ENCODE data around the gene WWOX.
"Not testable (repeated sequence)": the region's sequence is repeated elsewhere in the genome, so short reads cannot be mapped to it uniquely, and the experiment has no call there.

WWOX gene

DNA sequence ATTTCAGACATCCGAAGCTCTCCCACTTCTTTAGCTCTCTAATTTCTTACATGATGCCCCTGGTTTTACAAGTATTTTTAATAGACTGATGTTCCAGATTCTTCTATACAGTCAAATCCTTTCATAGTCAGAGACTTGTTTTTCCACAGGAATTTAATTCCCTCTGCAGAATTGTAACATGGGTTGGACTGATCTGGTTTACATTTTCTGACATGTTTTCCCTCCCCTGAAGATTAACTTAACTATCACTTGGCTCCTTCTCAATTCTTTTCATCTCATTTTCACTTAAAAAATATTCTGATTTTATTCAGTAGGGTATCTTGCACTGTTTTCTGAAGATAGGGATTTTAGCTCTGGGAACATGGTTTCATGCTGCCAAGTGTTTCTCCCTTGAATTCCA, 1148.9 kb downstream of the WWOX start:
- no peak overlapping the region for H3K4me3 ChIP-seq (ENCODE audit: low read length)
- DNase-seq (ENCODE audit: low read depth), result no peak
- TF ChIP-seq, protein P1, sequence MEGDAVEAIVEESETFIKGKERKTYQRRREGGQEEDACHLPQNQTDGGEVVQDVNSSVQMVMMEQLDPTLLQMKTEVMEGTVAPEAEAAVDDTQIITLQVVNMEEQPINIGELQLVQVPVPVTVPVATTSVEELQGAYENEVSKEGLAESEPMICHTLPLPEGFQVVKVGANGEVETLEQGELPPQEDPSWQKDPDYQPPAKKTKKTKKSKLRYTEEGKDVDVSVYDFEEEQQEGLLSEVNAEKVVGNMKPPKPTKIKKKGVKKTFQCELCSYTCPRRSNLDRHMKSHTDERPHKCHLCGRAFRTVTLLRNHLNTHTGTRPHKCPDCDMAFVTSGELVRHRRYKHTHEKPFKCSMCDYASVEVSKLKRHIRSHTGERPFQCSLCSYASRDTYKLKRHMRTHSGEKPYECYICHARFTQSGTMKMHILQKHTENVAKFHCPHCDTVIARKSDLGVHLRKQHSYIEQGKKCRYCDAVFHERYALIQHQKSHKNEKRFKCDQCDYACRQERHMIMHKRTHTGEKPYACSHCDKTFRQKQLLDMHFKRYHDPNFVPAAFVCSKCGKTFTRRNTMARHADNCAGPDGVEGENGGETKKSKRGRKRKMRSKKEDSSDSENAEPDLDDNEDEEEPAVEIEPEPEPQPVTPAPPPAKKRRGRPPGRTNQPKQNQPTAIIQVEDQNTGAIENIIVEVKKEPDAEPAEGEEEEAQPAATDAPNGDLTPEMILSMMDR (IDR thresholded peaks at IDR 0.05; ENCODE audit: insufficient read depth, low read depth, low read length, missing control alignments), result no peak

DNA sequence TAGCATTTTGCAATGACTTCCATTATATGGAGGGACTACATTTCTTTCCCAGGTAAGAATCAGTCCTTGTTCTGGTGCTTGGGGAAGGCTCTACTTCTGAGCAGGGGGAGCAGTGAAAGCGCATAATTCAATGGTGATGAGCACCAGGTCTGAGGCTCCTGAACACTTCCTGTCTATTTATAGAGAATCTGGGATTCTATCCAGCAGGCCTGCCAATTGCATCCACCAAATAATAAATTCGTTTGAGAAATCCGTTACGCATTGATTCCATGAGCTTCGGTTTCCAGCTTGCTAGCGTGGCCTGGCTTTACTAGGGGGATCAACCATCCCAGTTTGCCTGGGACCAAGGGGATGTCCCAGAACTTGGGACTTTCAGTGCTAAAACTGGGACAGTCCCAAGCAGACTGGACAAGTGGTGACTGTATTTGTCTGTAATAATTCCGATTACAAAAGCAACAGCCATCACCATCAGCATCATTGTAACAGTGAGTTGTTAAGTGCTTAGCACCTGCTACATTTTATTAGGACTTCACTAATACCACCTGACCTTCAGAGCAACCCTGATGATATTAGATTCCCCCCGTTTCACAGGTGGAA, 1151.1 kb downstream of the WWOX start:
- no peak for DNase-seq (ENCODE audit: low read depth)
- H3K4me3 ChIP-seq (ENCODE audit: low read length), result no peak overlapping the region

DNA sequence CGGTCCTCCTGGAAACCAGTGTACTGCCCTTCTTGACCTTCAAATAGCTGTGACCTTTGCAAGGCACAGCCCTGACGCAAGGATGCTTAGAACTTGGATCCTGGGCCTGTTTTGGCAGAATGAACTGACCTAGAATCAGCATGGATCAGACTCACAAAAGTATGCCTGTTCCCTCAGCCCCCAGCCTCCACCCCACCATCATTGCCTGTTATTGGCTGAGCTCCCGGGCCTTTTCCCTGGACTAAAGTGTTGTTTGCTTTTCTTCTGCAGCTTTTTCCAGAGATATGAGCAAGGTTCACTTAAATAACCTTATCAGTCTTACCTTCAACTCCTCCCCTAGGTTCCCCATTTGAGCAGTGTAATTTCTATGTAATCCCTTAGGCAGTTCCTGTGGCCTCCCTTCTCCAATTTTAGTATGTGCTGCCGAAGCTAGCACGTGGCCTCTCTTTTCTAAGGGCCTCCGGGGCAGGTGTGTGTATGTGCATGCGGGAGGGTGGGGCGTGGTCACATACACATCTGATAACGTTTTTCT, 1153.7 kb downstream of the WWOX start:
- TF ChIP-seq, protein P1 (IDR thresholded peaks at IDR 0.05; ENCODE audit: insufficient read depth, low read depth, low read length, missing control alignments), result no peak

More for the DNA sequence above, 1151.1 kb downstream of the WWOX start:
- TF ChIP-seq, protein P1 (IDR thresholded peaks at IDR 0.05; ENCODE audit: insufficient read depth, low read depth, low read length, missing control alignments), result no peak

DNA sequence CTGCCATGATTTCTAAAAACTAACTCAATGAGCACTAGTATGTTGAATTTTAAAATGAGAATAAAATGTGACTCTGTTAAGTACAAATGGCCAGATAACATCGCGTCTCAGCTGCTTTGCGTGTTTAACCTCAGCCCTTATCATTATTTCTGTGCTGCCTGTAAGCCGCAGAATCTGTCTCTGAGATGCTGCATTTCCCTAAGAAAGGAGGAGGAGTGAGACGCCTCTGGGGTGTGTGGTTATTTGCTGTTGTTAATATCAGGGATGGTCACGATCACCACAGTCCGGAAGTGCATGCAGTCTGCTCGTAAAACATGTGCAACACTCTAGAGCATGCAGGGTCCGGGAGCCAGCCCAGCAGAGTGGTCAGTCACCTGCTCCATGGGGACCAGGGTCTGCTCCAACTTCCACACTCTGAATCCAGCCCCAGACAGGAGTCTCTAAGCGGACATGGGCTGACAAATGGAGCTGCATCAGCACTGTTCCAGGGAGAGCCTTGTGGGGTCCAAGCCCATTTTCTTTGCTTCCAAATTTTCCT, 1158.6 kb downstream of the WWOX start:
- no peak for DNase-seq (ENCODE audit: low read depth)
- H3K4me3 ChIP-seq (ENCODE audit: low read length), result no peak overlapping the region
- TF ChIP-seq, protein P1 (IDR thresholded peaks at IDR 0.05; ENCODE audit: insufficient read depth, low read depth, low read length, missing control alignments), result no peak

More for the DNA sequence above, 1153.7 kb downstream of the WWOX start:
- H3K4me3 ChIP-seq (ENCODE audit: low read length), result no peak overlapping the region
- no peak for DNase-seq (ENCODE audit: low read depth)

GRCh38 chr16:79260890-79261289, 1161.4 kb downstream of the WWOX start:
- DNase-seq (ENCODE audit: low read depth); H3K4me3 ChIP-seq (ENCODE audit: low read length): not testable (repeated sequence)

- TF ChIP-seq, protein P1 (IDR thresholded peaks at IDR 0.05; ENCODE audit: insufficient read depth, low read depth, low read length, missing control alignments), result no peak
- no peak for DNase-seq (ENCODE audit: low read depth)
- H3K4me3 ChIP-seq (ENCODE audit: low read length), result no peak overlapping the region
These were observed 1162.1 kb downstream of the WWOX start for GRCh38 chr16:79261481-79261940.

DNA sequence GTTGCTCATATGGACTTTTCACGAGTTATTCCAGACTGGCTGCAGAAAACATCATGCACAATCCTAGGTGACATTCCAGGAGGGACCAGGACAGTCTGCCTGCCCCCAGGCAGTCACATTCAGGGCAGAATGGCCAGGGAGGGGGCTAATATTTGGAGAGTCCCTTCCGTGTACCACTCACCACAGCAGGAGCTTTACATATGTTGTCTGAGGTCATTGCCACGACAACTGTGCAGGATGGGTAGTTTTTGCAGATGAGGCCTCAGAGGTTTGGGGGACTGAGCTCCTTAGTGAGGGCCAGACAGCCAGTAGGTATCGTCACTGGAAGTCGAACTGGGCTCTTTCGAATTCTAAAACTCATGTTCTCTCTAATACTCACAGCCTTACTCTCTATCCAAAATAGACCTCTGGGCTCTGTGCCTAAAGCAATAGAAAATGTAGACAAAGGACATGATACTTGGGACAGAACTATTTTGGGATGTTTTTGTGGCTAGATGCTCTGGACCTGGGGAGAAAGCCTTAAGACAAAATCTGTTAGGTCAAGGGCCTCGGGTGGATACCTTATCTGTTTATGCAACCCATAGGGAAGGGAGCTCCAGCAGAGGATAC, 1162.6 kb downstream of the WWOX start:
- TF ChIP-seq, protein P1 (IDR thresholded peaks at IDR 0.05; ENCODE audit: insufficient read depth, low read depth, low read length, missing control alignments), result no peak
- no peak overlapping the region for H3K4me3 ChIP-seq (ENCODE audit: low read length)
- DNase-seq (ENCODE audit: low read depth), result no peak

Measured in epithelial cell of esophagus (primary cell).